ENCODE results near the gene FLOT1.

DNA sequence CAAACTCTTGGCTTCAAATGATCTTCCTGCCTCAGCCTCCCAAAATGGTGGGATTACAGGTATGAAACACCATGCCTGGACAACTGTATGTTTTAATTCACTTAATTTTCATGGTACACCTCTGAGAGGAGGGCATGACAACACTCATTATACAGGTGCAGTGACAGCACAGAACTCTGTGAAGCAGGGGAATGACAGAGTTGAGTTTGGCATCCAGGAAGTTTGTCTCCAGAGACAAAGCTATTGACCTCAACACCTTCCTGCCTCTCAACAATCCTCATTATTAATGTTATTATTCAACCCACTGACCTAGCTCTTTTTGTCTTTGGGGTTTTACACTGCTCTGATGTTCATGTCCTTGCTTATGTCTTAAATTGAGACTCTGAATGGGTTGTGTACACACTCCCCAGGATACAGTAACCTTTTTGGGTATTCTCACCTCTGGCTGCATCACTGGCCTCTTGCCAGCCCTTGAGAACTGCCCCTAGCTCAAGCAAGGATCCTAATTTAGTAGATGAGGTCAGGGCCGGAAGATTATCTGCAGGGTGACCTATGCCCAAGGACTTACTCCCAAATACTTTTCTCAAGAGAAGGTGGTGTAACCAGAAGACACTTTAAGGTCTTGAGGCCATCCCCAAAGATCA lies 14.9 kb upstream of the FLOT1 start:
- TF ChIP-seq, protein P1, sequence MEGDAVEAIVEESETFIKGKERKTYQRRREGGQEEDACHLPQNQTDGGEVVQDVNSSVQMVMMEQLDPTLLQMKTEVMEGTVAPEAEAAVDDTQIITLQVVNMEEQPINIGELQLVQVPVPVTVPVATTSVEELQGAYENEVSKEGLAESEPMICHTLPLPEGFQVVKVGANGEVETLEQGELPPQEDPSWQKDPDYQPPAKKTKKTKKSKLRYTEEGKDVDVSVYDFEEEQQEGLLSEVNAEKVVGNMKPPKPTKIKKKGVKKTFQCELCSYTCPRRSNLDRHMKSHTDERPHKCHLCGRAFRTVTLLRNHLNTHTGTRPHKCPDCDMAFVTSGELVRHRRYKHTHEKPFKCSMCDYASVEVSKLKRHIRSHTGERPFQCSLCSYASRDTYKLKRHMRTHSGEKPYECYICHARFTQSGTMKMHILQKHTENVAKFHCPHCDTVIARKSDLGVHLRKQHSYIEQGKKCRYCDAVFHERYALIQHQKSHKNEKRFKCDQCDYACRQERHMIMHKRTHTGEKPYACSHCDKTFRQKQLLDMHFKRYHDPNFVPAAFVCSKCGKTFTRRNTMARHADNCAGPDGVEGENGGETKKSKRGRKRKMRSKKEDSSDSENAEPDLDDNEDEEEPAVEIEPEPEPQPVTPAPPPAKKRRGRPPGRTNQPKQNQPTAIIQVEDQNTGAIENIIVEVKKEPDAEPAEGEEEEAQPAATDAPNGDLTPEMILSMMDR (optimal IDR thresholded peaks at IDR 0.05 in 1 of 3, IDR thresholded peaks at IDR 0.05 in 1 of 3, conservative IDR thresholded peaks at IDR 0.05 in 1 of 3; ENCODE audit: extremely low read depth in 1 of 3, insufficient read depth in 2 of 3, low read length in 3 of 3) = no peak
- TF ChIP-seq EZH2 (IDR thresholded peaks at IDR 0.05; ENCODE audit: low read length) = no peak

Measured in keratinocyte (primary cell).